KOPT-K1 (cell line): ENCODE results near the gene UPB1.
"Not testable (repeated sequence)": the region's sequence is repeated elsewhere in the genome, so short reads cannot be mapped to it uniquely, and the experiment has no call there.

Experiments used
- H3K27ac ChIP-seq: fragments of 200-600 bp; sonication (generic); 2 replicates; pipeline ENCODE4 v1.5.1; 2016; ENCODE audit warnings: antibody characterized with exemption, mild to moderate bottlenecking, low read depth, low read length; ENCODE audit not compliant: poor library complexity, severe bottlenecking
- H3K36me3 ChIP-seq: fragments of 200-600 bp; sonication (generic); 2 replicates; pipeline ENCODE4 v1.5.1; 2017; ENCODE audit warnings: antibody characterized with exemption, mild to moderate bottlenecking, low read length, moderate library complexity; ENCODE audit not compliant: insufficient read depth
- H3K9me3 ChIP-seq: fragments of 200-600 bp; sonication (generic); 2 replicates; pipeline ENCODE4 v1.5.1; 2017; ENCODE audit warnings: antibody characterized with exemption, low read length, mild to moderate bottlenecking; ENCODE audit not compliant: insufficient read depth, poor library complexity, severe bottlenecking

UPB1 gene

DNA sequence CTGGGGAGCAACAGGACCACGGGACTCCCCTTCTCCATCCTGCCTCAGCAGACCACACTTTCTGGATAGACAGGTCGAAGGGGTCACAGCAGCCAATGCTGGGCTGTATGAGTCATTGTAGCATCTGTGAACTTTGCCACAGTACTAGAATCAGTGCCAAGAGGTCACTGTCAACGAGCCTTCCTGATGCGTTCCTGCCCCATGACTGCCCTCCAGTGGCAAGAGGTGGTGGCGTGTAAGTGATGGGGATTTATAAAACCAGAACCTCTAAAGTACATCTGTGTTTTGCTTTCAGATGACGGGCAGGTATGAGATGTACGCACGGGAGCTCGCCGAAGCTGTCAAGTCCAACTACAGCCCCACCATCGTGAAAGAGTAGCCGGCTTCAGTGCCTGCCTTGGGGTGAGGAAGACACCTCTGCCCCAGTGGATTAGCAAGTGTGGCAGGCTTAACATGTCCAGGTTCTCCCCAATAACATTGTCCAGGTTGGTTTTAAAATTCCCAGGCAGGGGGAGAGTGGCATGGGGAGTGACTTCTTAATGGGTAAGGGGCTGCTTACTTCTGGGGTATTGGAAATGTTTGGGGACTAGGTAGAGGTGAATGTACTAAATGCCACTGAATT is 30.4 kb downstream of the UPB1 start:
- Histone ChIP-seq H3K27ac (no peak overlapping the region), H3K9me3 (no peaks in the 10 kb centered on the region), H3K36me3 (no peaks in the 10 kb centered on the region)

DNA sequence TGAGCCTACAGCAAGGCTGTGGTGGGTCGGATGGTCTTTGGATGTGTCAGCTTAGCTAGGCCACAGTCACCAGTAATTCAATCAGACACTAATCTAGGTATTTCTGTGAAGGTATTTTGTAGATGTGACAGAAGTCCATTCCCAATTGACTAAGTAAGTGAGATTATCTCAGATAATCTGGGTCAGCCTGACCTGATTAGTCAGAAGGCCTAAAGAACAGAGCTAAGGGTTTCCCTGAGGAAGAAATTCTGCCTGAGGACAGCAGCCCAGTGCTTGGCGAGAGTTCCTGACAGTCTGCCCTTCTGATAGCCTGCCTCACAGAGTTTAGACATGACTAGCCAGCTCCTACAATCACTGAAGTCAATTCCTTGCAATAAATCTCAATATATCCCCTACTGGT is 31.1 kb downstream of the UPB1 start:
- H3K27ac ChIP-seq: no peak overlapping the region
- no peaks in the 10 kb centered on the region for H3K36me3 ChIP-seq
- no peaks in the 10 kb centered on the region for H3K9me3 ChIP-seq

DNA sequence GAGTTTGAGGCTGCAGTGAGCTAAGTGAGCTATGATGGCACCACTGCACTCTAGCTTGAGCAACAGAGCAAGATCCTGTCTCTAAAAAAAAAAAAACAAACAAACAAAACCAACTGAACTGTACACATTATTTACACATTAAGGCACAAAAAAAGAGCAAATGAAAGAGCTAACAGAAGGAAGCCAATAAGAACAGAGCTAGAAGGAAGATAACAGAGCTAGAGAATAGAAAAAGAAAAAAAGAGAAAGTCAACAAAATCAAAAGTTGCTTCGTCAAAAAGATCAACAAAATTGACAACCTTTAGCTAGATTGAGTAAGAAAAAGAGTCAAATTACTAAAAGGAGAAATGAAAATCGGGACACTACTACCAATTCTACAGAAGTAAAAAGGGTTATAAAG is 34.8 kb downstream of the UPB1 start:
- Histone ChIP-seq H3K36me3 (no peaks in the 10 kb centered on the region), H3K27ac (no peak overlapping the region), H3K9me3 (no peaks in the 10 kb centered on the region)

DNA sequence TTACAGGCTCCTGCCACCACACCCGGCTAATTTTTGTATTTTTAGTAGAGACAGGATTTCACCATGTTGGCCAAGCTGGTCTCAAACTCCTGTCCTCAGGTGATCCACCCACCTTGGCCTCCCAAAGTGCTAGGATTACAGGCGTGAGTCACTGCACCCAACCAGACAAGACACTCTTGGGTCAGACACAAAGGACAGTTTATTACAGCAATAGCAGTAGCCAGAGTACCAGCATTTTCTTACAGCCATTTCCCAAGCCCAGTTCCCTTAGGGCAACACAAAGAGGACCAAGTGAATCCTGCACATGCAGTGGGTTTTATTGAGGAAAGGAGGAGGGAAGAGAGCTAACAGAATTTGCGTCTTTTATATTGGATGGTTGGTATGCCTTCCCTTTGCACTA is 35.8 kb downstream of the UPB1 start:
- not testable (repeated sequence) for H3K9me3 ChIP-seq, H3K36me3 ChIP-seq, H3K27ac ChIP-seq

DNA sequence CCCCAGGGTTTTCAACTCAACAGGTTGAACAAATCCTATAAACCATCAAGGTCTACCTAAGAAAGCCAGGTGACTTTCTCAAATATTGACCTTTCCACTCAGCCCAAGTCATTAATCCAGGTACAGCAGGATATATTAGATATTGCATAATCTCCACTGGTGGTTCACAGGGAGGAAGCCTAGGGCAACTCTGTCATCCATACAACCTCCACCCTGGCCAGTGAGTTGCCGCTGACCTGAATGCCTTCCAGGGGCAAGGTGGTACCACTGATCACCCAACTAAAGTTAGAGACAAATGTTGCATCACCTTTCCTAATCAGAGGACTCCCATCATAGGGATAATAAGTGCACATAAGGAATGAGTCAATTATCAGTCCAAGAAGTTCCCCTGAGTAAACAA is 36.9 kb downstream of the UPB1 start:
- Histone ChIP-seq H3K27ac (no peak overlapping the region), H3K36me3 (no peaks in the 10 kb centered on the region), H3K9me3 (no peaks in the 10 kb centered on the region)

DNA sequence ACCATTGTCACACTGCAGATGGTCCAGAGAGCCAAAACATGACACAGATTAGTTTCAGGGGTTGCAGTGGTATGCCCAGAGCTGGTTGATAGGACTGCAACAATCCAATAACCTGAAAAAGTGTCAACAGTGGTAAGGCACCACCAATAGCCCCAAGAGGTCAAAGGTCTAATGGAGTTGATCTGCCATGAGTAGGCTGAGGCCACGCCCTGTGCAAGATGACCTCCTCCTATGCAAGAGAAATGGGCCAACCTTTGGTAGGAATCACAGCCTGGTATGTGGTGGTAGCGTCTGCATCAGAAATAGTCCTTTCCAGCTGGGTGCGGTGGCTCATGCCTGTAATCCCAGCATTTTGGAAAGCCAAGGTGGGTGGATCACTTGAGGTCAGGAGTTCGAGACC is 40.2 kb downstream of the UPB1 start:
- Histone ChIP-seq H3K27ac (no peak overlapping the region), H3K9me3 (no peaks in the 10 kb centered on the region)

DNA sequence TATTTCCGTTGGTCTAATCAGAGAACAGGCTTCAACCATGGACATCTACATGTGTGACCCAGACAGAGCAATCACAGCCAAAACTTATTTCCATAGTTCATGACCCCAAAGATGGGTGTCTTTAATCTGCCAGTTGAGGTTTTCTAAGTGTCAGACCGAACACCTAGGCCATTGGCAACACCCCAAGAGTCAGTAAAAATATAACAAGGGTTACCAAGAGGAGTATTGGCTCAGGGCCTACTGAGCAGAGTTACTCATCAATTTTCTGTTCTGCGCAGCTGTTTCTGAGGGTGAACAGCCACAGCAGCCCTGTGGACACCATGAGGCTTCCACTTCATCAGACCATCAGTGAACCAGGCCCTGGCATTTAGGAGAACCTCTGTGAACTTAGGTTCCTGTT is 41.0 kb downstream of the UPB1 start:
- Histone ChIP-seq H3K36me3 (peaks cover 19% of the 10 kb centered on the region), H3K9me3 (no peaks in the 10 kb centered on the region), H3K27ac (no peak overlapping the region)

More for the DNA sequence above, 40.2 kb downstream of the UPB1 start:
- H3K36me3 ChIP-seq: peaks cover 11% of the 10 kb centered on the region

DNA sequence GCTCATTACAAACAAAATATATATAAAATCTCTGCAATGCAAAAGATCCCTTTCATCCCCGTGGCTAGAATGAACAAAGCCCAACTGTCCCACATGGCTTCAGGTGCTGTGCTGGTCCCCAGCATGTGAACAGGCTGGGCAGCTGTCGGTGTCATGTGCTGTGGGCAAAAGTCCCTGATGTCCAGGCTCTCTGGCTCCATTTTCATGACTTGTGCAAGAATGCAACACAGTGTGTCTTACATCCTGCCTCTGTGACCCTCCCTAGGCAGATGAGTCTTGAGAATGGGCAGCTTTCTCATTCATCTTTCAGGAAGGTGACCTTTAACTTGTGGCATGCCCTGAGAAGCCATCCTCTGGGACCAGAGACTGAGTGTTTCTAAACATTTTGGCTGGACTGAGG is 45.3 kb downstream of the UPB1 start:
- no peaks in the 10 kb centered on the region for H3K9me3 ChIP-seq
- peaks cover 63% of the 10 kb centered on the region for H3K36me3 ChIP-seq
- no peak overlapping the region for H3K27ac ChIP-seq

DNA sequence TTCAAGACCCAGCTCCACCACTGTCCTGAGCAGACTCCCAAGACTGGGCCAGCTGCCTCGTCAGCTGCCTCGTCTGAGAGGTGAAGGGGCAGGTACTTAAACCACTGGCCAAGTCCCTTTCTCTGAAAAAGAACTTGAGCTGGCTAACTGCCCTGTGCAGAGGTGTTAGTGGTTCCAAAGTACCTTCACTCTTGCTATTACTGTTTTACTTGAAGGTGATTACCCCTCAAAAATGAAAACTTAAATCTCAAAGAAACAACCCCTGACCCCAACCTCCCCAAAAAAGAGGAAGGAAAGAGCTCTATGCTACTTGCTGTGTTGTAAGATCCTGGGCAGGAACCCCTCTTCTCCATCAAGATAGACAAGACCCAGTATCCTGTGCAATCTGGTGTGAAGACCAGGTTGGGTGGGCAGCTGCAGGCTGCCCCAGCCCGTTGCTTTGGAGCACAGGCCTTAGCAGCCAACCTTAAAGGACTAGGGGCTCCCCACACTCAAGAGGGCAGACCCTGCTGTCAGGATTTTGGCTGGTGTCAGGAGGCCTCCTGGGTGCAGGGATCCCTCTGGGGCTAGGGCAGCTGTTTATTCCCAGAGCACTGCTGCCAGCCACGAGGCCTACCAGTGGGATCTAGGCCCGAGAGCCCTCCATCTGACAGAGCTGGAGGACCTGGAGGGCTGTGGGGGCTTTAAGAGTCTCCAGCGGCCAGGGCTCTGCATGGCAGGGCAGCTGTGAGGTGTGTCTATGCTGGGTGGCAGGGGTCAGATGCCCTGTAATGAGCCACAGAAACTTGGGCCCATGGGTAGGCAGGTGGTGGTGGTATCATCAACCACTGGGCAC is 46.8 kb downstream of the UPB1 start:
- Histone ChIP-seq H3K36me3 (peaks cover 75% of the 10 kb centered on the region), H3K27ac (no peak overlapping the region), H3K9me3 (no peaks in the 10 kb centered on the region)

DNA sequence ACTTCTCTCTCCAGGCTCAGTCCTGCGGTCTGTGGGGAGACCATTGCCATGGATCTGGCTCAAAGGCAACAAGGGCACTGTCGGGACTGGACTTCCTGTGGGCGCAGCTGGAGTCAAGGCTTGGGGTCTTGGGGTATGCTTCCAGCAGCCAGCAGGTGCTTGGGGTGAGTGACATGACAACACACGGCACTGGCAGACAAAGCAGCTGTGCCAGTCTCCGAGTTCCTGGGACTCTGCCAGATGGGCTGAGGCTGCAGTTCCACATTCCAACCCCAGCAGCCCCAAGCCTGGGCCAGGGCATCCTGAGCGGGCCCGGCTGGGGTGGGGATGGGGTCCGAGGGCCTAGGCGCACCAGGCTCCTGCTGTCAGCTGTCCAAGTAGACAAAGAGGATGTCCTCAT is 47.5 kb downstream of the UPB1 start:
- H3K9me3 ChIP-seq: no peaks in the 10 kb centered on the region
- H3K27ac ChIP-seq: no peak overlapping the region
- peaks cover 82% of the 10 kb centered on the region for H3K36me3 ChIP-seq

DNA sequence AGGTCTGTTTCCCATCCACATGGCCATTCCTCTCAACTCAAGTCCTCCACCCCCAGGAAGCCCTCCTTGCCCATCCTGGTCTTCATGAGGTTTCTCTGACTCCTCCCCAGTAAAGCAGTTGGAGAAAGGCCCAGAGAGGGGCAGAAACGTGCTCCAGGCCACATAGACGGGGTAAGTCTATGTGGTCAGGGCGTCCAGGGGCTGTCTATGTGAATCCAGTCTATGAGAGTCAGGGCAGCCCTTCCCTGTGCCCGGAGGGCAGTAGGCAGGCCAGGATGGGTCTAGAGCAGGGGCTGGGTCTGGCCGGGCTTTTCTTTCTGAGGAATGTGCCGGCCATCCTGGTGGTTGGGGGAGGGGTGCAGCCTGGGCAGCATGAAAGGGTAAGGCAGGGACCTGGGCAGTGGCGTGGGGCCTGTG is 48.1 kb downstream of the UPB1 start:
- peaks cover 88% of the 10 kb centered on the region for H3K36me3 ChIP-seq

DNA sequence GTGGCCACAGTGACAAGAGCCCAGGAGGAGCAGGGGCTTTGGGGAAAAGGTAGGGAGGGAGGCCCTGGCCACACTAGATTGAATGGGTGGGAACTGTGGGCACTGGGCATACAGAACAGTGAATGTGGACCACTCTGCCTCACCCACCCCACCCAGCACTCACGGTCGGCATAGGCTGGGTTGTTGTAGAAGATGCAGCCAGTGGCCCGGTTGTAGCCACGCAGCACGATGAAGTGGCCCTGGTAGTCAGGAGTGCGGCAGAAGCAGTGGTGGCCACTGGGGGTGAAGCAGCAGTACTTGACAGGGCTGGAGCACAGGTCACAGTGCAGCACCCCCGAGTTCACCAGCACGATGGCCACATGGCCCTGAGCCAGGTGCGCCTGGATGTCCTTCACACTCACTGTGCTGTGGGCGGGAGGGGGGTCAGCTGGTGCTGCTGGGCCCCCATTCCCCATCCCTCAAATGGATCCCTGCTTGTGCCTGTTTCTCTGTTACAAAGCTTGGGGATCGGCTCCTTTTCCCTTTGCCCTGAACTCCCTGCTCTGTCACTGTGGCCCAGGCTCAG is 48.6 kb downstream of the UPB1 start:
- H3K27ac ChIP-seq: no peak overlapping the region
- H3K36me3 ChIP-seq: peaks cover 93% of the 10 kb centered on the region
- no peaks in the 10 kb centered on the region for H3K9me3 ChIP-seq

More for the DNA sequence above, 48.1 kb downstream of the UPB1 start:
- Histone ChIP-seq H3K9me3 (no peaks in the 10 kb centered on the region), H3K27ac (no peak overlapping the region)

DNA sequence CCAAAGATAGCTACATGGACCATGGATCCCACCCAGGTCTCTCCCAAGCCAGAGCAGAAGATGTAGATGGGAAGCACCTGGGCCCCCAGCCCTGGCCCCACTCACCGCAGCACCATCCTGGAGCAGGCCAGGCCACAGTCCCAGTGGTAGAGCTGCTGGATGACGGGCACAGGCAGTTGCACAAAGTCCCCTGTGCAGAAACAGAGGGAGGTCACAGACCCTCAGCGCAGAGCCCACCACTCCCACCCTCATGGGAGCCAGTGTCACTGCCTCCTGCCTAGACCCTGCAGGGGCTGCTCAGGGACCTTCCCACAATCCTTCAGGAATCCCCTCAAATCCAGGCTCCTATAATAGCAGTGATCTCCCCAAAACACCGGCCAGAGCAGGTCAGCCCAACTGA is 53.7 kb downstream of the UPB1 start:
- Histone ChIP-seq H3K9me3 (no peaks in the 10 kb centered on the region), H3K36me3 (peaks cover 81% of the 10 kb centered on the region), H3K27ac (no peak overlapping the region)

DNA sequence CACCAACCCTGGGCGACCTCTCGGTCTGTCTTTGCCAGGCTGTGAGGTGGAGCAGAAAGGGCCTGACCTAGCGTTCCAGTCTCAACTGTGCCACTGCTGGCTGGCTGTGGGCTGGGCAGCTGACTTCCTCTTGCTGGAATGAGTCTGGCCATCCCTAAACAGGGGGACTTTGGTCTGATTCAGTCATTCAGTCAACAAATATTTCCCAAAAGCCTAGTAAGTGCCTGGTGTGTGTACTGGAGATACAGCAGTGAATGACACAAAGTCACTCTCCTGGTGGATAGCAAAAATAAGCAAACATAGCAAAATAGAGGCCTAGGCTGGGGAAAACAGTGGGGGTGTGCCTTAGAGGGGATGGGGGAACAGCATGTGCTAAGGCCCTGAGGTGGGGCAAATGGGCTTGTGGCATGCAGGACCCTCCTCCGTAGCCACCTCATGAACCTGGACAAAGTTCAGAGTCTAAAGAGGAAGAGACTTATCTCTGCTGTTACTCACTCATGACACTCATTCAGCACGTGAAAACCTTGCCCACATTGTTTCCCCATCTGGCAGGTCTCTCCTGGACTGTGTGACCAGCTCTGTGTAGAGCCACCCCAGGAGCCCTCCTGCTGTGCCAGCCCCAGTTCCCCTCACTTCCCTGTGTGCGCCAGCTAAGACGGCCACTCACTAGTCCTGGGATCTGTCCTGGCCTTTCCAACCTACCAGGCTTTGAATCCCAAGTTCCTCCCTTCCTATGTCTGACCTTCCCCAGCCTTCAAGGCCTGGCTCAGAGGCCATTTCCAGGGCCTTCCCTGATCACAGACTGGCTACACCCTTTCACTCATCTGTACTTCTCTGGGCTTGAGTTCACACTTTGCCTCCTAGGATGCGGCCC is 55.1 kb downstream of the UPB1 start:
- Histone ChIP-seq H3K9me3 (no peaks in the 10 kb centered on the region), H3K27ac (no peak overlapping the region), H3K36me3 (peaks cover 66% of the 10 kb centered on the region)

DNA sequence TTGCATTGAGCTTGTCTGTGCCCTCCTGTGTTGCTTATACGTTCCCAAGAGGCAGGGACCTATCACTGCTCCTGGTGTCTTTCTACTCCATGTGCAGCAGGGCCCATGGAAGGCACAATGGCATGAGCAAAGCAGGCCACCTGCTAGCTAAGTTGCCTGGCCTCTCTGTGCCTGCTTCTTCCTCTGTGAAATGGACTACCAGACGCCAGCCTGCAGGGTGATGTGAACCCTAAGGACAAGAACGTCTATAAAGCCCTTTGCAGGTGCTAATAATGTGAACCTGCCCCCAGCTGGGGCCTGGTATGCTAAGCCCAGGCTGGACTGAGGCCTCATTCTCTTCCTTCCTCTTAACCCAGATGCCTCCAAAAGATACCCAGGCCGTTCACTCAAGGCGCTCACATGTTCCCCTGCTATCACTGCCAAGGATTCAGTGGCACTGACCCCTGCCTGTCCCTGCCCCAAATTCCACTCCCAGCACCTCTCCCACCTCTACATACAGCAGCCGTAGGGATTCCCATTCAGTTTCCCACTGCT is 55.8 kb downstream of the UPB1 start:
- Histone ChIP-seq H3K27ac (no peak overlapping the region), H3K9me3 (no peaks in the 10 kb centered on the region), H3K36me3 (peaks cover 60% of the 10 kb centered on the region)
